GM18498 (cell line): ENCODE data around the gene VENTX.

Experiments
- ATAC-seq: cut with Tn5 transposase; IDR thresholded peaks from one replicate; pipeline ENCODE4 v1.9.1; 2021; ENCODE audit warnings: mild to moderate bottlenecking, moderate library complexity; ENCODE audit not compliant: unreplicated experiment

VENTX gene

GRCh38 chr10:133237588-133238465, at the start of gene VENTX:
Gene VENTX, plus strand, starts transcription at chr10:133237855. Its CDS starts 60 bp downstream, at chr10:133237915.
- ATAC-seq = no peak

GRCh38 chr10:133187906-133188681, 49.6 kb upstream of the VENTX start:
- ATAC-seq = no peak

GRCh38 chr10:133189256-133189655, 48.4 kb upstream of the VENTX start:
- ATAC-seq = no peak

GRCh38 chr10:133189726-133190125, 47.9 kb upstream of the VENTX start:
- ATAC-seq = no peak

- no peak for ATAC-seq
These were observed 47.4 kb upstream of the VENTX start for GRCh38 chr10:133190225-133190624.

- ATAC-seq = no peak
These were observed 46.0 kb upstream of the VENTX start for GRCh38 chr10:133191651-133192050.

- no peak for ATAC-seq
These were observed 43.5 kb upstream of the VENTX start for GRCh38 chr10:133194151-133194550.

- ATAC-seq = no peak
These were observed 42.6 kb upstream of the VENTX start for GRCh38 chr10:133195096-133195495.

- ATAC-seq = no peak
These were observed 42.0 kb upstream of the VENTX start for GRCh38 chr10:133195611-133196010.

- ATAC-seq = no peak
These were observed 41.3 kb upstream of the VENTX start for GRCh38 chr10:133196221-133196915.

- no peak for ATAC-seq
These were observed 40.5 kb upstream of the VENTX start for GRCh38 chr10:133196936-133197758.

- no peak for ATAC-seq
These were observed 39.9 kb upstream of the VENTX start for GRCh38 chr10:133197786-133198185.

GRCh38 chr10:133198206-133198605, 39.4 kb upstream of the VENTX start:
- no peak for ATAC-seq

- no peak for ATAC-seq
These were observed 38.8 kb upstream of the VENTX start for GRCh38 chr10:133198621-133199487.

- ATAC-seq = no peak
These were observed 38.2 kb upstream of the VENTX start for GRCh38 chr10:133199488-133199885.

- no peak for ATAC-seq
These were observed 37.6 kb upstream of the VENTX start for GRCh38 chr10:133199992-133200611.

GRCh38 chr10:133200621-133201031, 37.0 kb upstream of the VENTX start:
- no peak for ATAC-seq

GRCh38 chr10:133201151-133201947, 36.3 kb upstream of the VENTX start:
- no peak for ATAC-seq
